ENCODE measurements around the gene NR3C2. TPM values are rescaled to one million over a fixed set of nuclear protein-coding genes. Genes with fewer than 3 reads are reported as not detected.

Gene NR3C2
- total RNA-seq, 1 experiment from 2014 or later = 2.8 TPM

GRCh38 chr4:148226341-148226740 lies 215.9 kb downstream of the NR3C2 start:
- POLR2A ChIA-PET (ENCODE audit: unreplicated experiment) = no interaction called here
- no peak for DNase-seq
- intact Hi-C loops (cut with micrococcal nuclease) = no loop called here
- Histone ChIP-seq H3K79me2 (ENCODE audit: low read length) (no peaks in the 10 kb centered on the region), H3K27ac (ENCODE audit: low read length) (no peak overlapping the region), H3K9me3 (ENCODE audit: low read length) (no peaks in the 10 kb centered on the region), H3K9me2 (replicated peaks; ENCODE audit: low read length) (no peaks in the 10 kb centered on the region), H3F3A (ENCODE audit: low read length, unreplicated experiment) (no peaks in the 10 kb centered on the region), H3K4me1 (ENCODE audit: insufficient read depth, low read length) (no peaks in the 10 kb centered on the region), H3K27me3 (ENCODE audit: low read length) (no peaks in the 10 kb centered on the region), H3K36me3 (ENCODE audit: low read depth, low read length) (no peaks in the 10 kb centered on the region), H3K4me2 (ENCODE audit: low read length) (no peak overlapping the region), H3K9ac (ENCODE audit: low read length) (no peak overlapping the region), H3K4me3 (ENCODE audit: low read length) (no peak overlapping the region), H4K20me1 (ENCODE audit: low read length) (no peaks in the 10 kb centered on the region), H2AFZ (ENCODE audit: low read length) (no peak overlapping the region)
- CTCF ChIA-PET = no interaction called here
- no TSS peak for BruUV-seq (replicated peaks)
- no peak for TF ChIP-seq EZH2phosphoT487 (IDR thresholded peaks at IDR 0.05; ENCODE audit: borderline replicate concordance, low read length)
- TF ChIP-seq EZH2 (IDR thresholded peaks at IDR 0.05; ENCODE audit: low read length, unreplicated experiment) = no peak
- no peak for TF ChIP-seq CTCF (conservative IDR thresholded peaks at IDR 0.05; ENCODE audit: low read depth, low read length)
- ATAC-seq = no peak

- no peaks in the 10 kb centered on the region for H3K79me2 ChIP-seq (ENCODE audit: low read length)
- BruUV-seq (replicated peaks) = no TSS peak
- H3K27me3 ChIP-seq (ENCODE audit: low read length) = no peaks in the 10 kb centered on the region
- POLR2A ChIA-PET (ENCODE audit: unreplicated experiment) = no interaction called here
- no peaks in the 10 kb centered on the region for H3K9me2 ChIP-seq (replicated peaks; ENCODE audit: low read length)
- ATAC-seq = no peak
- no peak overlapping the region for H2AFZ ChIP-seq (ENCODE audit: low read length)
- H3K9me3 ChIP-seq (ENCODE audit: low read length) = no peaks in the 10 kb centered on the region
- intact Hi-C loops (cut with micrococcal nuclease) = no loop called here
- no peaks in the 10 kb centered on the region for H3F3A ChIP-seq (ENCODE audit: low read length, unreplicated experiment)
- H3K9ac ChIP-seq (ENCODE audit: low read length) = no peak overlapping the region
- no peak for DNase-seq
- H3K4me3 ChIP-seq (ENCODE audit: low read length) = no peak overlapping the region
- no peak overlapping the region for H3K4me2 ChIP-seq (ENCODE audit: low read length)
- TF ChIP-seq EZH2 (IDR thresholded peaks at IDR 0.05; ENCODE audit: low read length, unreplicated experiment) (no peak), CTCF (conservative IDR thresholded peaks at IDR 0.05; ENCODE audit: low read depth, low read length) (no peak), EZH2phosphoT487 (IDR thresholded peaks at IDR 0.05; ENCODE audit: borderline replicate concordance, low read length) (no peak)
- no peaks in the 10 kb centered on the region for H3K4me1 ChIP-seq (ENCODE audit: insufficient read depth, low read length)
- H3K27ac ChIP-seq (ENCODE audit: low read length) = no peak overlapping the region
- no peaks in the 10 kb centered on the region for H3K36me3 ChIP-seq (ENCODE audit: low read depth, low read length)
- CTCF ChIA-PET = no interaction called here
- H4K20me1 ChIP-seq (ENCODE audit: low read length) = no peaks in the 10 kb centered on the region
Observed at GRCh38 chr4:148225639-148226038, 216.6 kb downstream of the NR3C2 start.

GRCh38 chr4:148224476-148224875 lies 217.7 kb downstream of the NR3C2 start:
- Histone ChIP-seq H3K36me3 (ENCODE audit: low read depth, low read length) (no peaks in the 10 kb centered on the region), H3K4me2 (ENCODE audit: low read length) (no peak overlapping the region), H3K27me3 (ENCODE audit: low read length) (no peaks in the 10 kb centered on the region), H3K4me1 (ENCODE audit: insufficient read depth, low read length) (no peaks in the 10 kb centered on the region), H2AFZ (ENCODE audit: low read length) (no peak overlapping the region), H3K9ac (ENCODE audit: low read length) (no peak overlapping the region), H3K9me3 (ENCODE audit: low read length) (no peaks in the 10 kb centered on the region), H3F3A (ENCODE audit: low read length, unreplicated experiment) (no peaks in the 10 kb centered on the region), H3K4me3 (ENCODE audit: low read length) (no peak overlapping the region), H4K20me1 (ENCODE audit: low read length) (no peaks in the 10 kb centered on the region), H3K27ac (ENCODE audit: low read length) (no peak overlapping the region), H3K9me2 (replicated peaks; ENCODE audit: low read length) (no peaks in the 10 kb centered on the region), H3K79me2 (ENCODE audit: low read length) (no peaks in the 10 kb centered on the region)
- TF ChIP-seq EZH2 (IDR thresholded peaks at IDR 0.05; ENCODE audit: low read length, unreplicated experiment) (no peak), EZH2phosphoT487 (IDR thresholded peaks at IDR 0.05; ENCODE audit: borderline replicate concordance, low read length) (no peak), CTCF (conservative IDR thresholded peaks at IDR 0.05; ENCODE audit: low read depth, low read length) (no peak)
- ATAC-seq (no peak), DNase-seq (no peak)
- CTCF ChIA-PET = no interaction called here
- intact Hi-C loops (cut with micrococcal nuclease) = no loop called here
- POLR2A ChIA-PET (ENCODE audit: unreplicated experiment) = no interaction called here
- BruUV-seq (replicated peaks) = no TSS peak
